Middle frontal gyrus (tissue), 1 donor: ENCODE results near the gene ADAMTS17.

Experiments
- DNase-seq: peaks from one replicate; pipeline ENCODE4 v3.0.0-alpha.2; 2015; ENCODE audit warnings: low spot score; ENCODE audit errors: extremely low spot score

The ADAMTS17 gene

GRCh38 chr15:100030586-100031229, 311.1 kb downstream of the ADAMTS17 start:
- no peak for DNase-seq

- no peak for DNase-seq
These were observed 311.8 kb downstream of the ADAMTS17 start for GRCh38 chr15:100029868-100030479.

GRCh38 chr15:100029045-100029444, 312.7 kb downstream of the ADAMTS17 start:
- DNase-seq, result no peak

GRCh38 chr15:100026041-100026440, 315.7 kb downstream of the ADAMTS17 start:
- DNase-seq, result no peak

- no peak for DNase-seq
These were observed 319.0 kb downstream of the ADAMTS17 start for GRCh38 chr15:100022806-100023205.

- no peak for DNase-seq
These were observed 319.4 kb downstream of the ADAMTS17 start for GRCh38 chr15:100022391-100022790.

- no peak for DNase-seq
These were observed 320.1 kb downstream of the ADAMTS17 start for GRCh38 chr15:100021653-100022052.

GRCh38 chr15:100020614-100021013, 321.2 kb downstream of the ADAMTS17 start:
- no peak for DNase-seq

GRCh38 chr15:100020189-100020588, 321.6 kb downstream of the ADAMTS17 start:
- no peak for DNase-seq

GRCh38 chr15:100019601-100020000, 322.2 kb downstream of the ADAMTS17 start:
- no peak for DNase-seq

GRCh38 chr15:100018191-100018590, 323.6 kb downstream of the ADAMTS17 start:
- DNase-seq, result no peak

GRCh38 chr15:100017140-100017539, 324.6 kb downstream of the ADAMTS17 start:
- DNase-seq, result no peak

- DNase-seq, result no peak
These were observed 325.1 kb downstream of the ADAMTS17 start for GRCh38 chr15:100016632-100017031.

- DNase-seq, result no peak
These were observed 330.5 kb downstream of the ADAMTS17 start for GRCh38 chr15:100011235-100011634.

GRCh38 chr15:100009372-100009771, 332.4 kb downstream of the ADAMTS17 start:
- DNase-seq, result no peak

- no peak for DNase-seq
These were observed 333.5 kb downstream of the ADAMTS17 start for GRCh38 chr15:100008258-100008657.

GRCh38 chr15:100007609-100008008, 334.2 kb downstream of the ADAMTS17 start:
- no peak for DNase-seq

GRCh38 chr15:100005715-100006114, 336.1 kb downstream of the ADAMTS17 start:
- no peak for DNase-seq

GRCh38 chr15:100005013-100005412, 336.8 kb downstream of the ADAMTS17 start:
- DNase-seq, result no peak

- DNase-seq, result no peak
These were observed 338.8 kb downstream of the ADAMTS17 start for GRCh38 chr15:100002787-100003536.

GRCh38 chr15:100002086-100002620, 339.6 kb downstream of the ADAMTS17 start:
- no peak for DNase-seq

- no peak for DNase-seq
These were observed 340.4 kb downstream of the ADAMTS17 start for GRCh38 chr15:100001405-100001804.
